GM21825 (cell line): ENCODE results near the gene RAB3C.

ENCODE experiments used
- ATAC-seq: cut with Tn5 transposase; IDR thresholded peaks from one replicate; pipeline ENCODE4 v1.9.1; 2021; ENCODE audit warnings: mild to moderate bottlenecking, moderate library complexity; ENCODE audit not compliant: unreplicated experiment

Gene RAB3C

GRCh38 chr5:58860680-58861079, 277.8 kb downstream of the RAB3C start:
- no peak for ATAC-seq

- no peak for ATAC-seq
Measured at GRCh38 chr5:58868931-58869330, 286.1 kb downstream of the RAB3C start.

GRCh38 chr5:58871648-58872242, 288.9 kb downstream of the RAB3C start:
- ATAC-seq: no peak

GRCh38 chr5:58872670-58873273, 289.9 kb downstream of the RAB3C start:
- ATAC-seq: no peak

GRCh38 chr5:58875599-58875998, 292.7 kb downstream of the RAB3C start:
- no peak for ATAC-seq

GRCh38 chr5:58885260-58885659, 302.4 kb downstream of the RAB3C start:
- ATAC-seq: peak; percentile 51

- peak; percentile 69 for ATAC-seq
Measured at GRCh38 chr5:58886315-58887207, 303.7 kb downstream of the RAB3C start.

- no peak for ATAC-seq
Measured at GRCh38 chr5:58887311-58887710, 304.4 kb downstream of the RAB3C start.

- ATAC-seq: no peak
Measured at GRCh38 chr5:58887721-58888409, 305.0 kb downstream of the RAB3C start.

GRCh38 chr5:58890265-58890664, 307.4 kb downstream of the RAB3C start:
- ATAC-seq: no peak

- no peak for ATAC-seq
Measured at GRCh38 chr5:58890701-58891085, 307.8 kb downstream of the RAB3C start.

- ATAC-seq: no peak
Measured at GRCh38 chr5:58891086-58891970, 308.5 kb downstream of the RAB3C start.

- no peak for ATAC-seq
Measured at GRCh38 chr5:58891971-58892343, 309.1 kb downstream of the RAB3C start.

GRCh38 chr5:58893551-58893950, 310.7 kb downstream of the RAB3C start:
- ATAC-seq: no peak

- ATAC-seq: no peak
Measured at GRCh38 chr5:58898006-58898405, 315.1 kb downstream of the RAB3C start.

- ATAC-seq: no peak
Measured at GRCh38 chr5:58898538-58898937, 315.7 kb downstream of the RAB3C start.

- ATAC-seq: no peak
Measured at GRCh38 chr5:58901271-58901670, 318.4 kb downstream of the RAB3C start.

- ATAC-seq: no peak
Measured at GRCh38 chr5:58902305-58902704, 319.4 kb downstream of the RAB3C start.

GRCh38 chr5:58902765-58903164, 319.9 kb downstream of the RAB3C start:
- no peak for ATAC-seq

GRCh38 chr5:58904737-58905136, 321.9 kb downstream of the RAB3C start:
- no peak for ATAC-seq
